Measurements from ENCODE around the gene GALNT11. TPM values are rescaled to one million over a fixed set of nuclear protein-coding genes. Genes with fewer than 3 reads are reported as not detected.

Gene GALNT11
- total RNA-seq, 1 donor from 2014 or later, result 23.0 TPM

DNA sequence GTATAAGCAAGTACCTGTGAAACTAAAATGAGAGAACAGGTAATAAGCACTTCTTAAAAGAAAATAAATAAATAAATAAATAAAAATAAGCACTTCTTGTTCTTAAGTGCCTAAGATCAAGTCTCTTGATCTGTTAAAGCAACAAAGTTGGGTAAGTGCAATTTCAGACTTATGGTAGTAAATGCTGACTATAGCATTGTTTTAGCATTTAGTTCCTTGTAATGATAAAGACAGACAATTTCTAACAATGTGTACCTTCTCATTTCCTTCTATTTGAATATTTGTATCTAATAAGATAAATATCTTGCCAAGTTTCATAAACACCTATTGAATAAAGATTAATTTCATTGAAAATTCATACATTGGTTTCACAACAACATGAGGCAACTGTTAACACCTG, 87.4 kb downstream of the GALNT11 start:
- Histone ChIP-seq H3K4me2 (ENCODE audit: low read length) (no peak overlapping the region), H4K20me1 (ENCODE audit: insufficient read depth, low read length) (no peaks in the 10 kb centered on the region), H3K4me3 (ENCODE audit: insufficient read depth, low read depth, low read length) (no peak overlapping the region), H3K79me2 (ENCODE audit: insufficient read depth, low read length) (no peaks in the 10 kb centered on the region), H3K27ac (ENCODE audit: low read depth, low read length) (no peak overlapping the region), H3K27me3 (ENCODE audit: insufficient read depth, low read length) (no peaks in the 10 kb centered on the region), H3K9ac (ENCODE audit: low read length) (no peak overlapping the region), H3K9me3 (ENCODE audit: insufficient read depth, low read depth, low read length) (no peaks in the 10 kb centered on the region), H3K4me1 (ENCODE audit: insufficient read depth, low read length) (no peaks in the 10 kb centered on the region), H2AFZ (ENCODE audit: low read depth, low read length) (no peak overlapping the region), H3K36me3 (ENCODE audit: insufficient read depth, low read length) (peaks cover 19% of the 10 kb centered on the region)
- Mint-ChIP-seq H3K27ac (ENCODE audit: unreplicated experiment) (no peak overlapping the region), H3K36me3 (ENCODE audit: low read depth, unreplicated experiment) (peaks cover 9% of the 10 kb centered on the region), H3K9me3 (ENCODE audit: unreplicated experiment) (no peaks in the 10 kb centered on the region), H3K27me3 (ENCODE audit: low read depth, unreplicated experiment) (no peaks in the 10 kb centered on the region), H3K4me1 (ENCODE audit: low read depth, unreplicated experiment) (no peaks in the 10 kb centered on the region), H3K4me3 (ENCODE audit: unreplicated experiment) (no peak overlapping the region)
- no peak for FAIRE-seq
- no peak for DNase-seq (ENCODE audit: low read depth)
- no peak for TF ChIP-seq EZH2 (IDR thresholded peaks at IDR 0.05; ENCODE audit: insufficient read depth, low read length)
- TF ChIP-seq, protein P1, sequence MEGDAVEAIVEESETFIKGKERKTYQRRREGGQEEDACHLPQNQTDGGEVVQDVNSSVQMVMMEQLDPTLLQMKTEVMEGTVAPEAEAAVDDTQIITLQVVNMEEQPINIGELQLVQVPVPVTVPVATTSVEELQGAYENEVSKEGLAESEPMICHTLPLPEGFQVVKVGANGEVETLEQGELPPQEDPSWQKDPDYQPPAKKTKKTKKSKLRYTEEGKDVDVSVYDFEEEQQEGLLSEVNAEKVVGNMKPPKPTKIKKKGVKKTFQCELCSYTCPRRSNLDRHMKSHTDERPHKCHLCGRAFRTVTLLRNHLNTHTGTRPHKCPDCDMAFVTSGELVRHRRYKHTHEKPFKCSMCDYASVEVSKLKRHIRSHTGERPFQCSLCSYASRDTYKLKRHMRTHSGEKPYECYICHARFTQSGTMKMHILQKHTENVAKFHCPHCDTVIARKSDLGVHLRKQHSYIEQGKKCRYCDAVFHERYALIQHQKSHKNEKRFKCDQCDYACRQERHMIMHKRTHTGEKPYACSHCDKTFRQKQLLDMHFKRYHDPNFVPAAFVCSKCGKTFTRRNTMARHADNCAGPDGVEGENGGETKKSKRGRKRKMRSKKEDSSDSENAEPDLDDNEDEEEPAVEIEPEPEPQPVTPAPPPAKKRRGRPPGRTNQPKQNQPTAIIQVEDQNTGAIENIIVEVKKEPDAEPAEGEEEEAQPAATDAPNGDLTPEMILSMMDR (IDR thresholded peaks at IDR 0.05; ENCODE audit: insufficient read depth, low read depth, low read length), result no peak

DNA sequence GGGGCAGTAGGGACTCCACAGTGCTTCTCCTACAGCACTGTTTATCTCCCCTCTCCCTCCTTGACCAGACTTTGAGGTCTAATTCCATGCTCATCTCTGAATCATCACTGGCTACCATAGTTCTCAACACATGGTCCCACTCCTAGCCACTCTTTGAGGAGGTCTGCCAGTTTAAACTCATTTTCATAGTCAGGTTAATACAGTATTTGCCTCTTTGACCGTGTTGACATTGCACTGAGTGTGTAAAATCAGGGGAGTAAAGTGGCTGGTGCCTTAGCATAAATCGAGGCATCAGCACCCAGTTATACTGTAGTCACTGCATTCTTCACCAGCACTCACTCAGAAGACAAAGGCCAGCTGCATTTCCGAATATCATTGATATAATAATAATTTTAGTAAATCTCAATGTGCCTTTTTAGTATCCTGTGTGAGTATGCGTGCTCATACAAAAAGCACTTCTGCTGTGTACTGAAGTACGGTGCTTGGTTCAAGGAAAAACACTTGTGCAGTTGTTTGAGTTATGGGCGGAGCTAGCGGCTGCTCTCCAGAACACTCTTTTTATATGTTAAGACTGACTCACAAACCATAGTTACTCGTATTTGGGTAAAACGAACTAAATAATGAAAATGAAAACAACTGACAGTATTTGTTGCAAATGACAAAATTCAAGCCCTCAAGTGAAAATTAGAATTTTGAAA, 89.7 kb downstream of the GALNT11 start:
- peaks cover 34% of the 10 kb centered on the region for H3K36me3 ChIP-seq (ENCODE audit: insufficient read depth, low read length)
- TF ChIP-seq EZH2 (IDR thresholded peaks at IDR 0.05; ENCODE audit: insufficient read depth, low read length), result no peak
- TF ChIP-seq, protein P1 (IDR thresholded peaks at IDR 0.05; ENCODE audit: insufficient read depth, low read depth, low read length), result no peak
- no peaks in the 10 kb centered on the region for H3K4me1 Mint-ChIP-seq (ENCODE audit: low read depth, unreplicated experiment)
- H3K27ac ChIP-seq (ENCODE audit: low read depth, low read length), result no peak overlapping the region
- H3K36me3 Mint-ChIP-seq (ENCODE audit: low read depth, unreplicated experiment), result peaks cover 16% of the 10 kb centered on the region
- no peak for DNase-seq (ENCODE audit: low read depth)
- no peak overlapping the region for H3K9ac ChIP-seq (ENCODE audit: low read length)
- no peaks in the 10 kb centered on the region for H3K27me3 ChIP-seq (ENCODE audit: insufficient read depth, low read length)
- no peak overlapping the region for H3K4me3 ChIP-seq (ENCODE audit: insufficient read depth, low read depth, low read length)
- no peak overlapping the region for H2AFZ ChIP-seq (ENCODE audit: low read depth, low read length)
- H3K4me3 Mint-ChIP-seq (ENCODE audit: unreplicated experiment), result no peak overlapping the region
- no peak overlapping the region for H3K4me2 ChIP-seq (ENCODE audit: low read length)
- H3K9me3 ChIP-seq (ENCODE audit: insufficient read depth, low read depth, low read length), result no peaks in the 10 kb centered on the region
- no peaks in the 10 kb centered on the region for H3K4me1 ChIP-seq (ENCODE audit: insufficient read depth, low read length)
- H3K79me2 ChIP-seq (ENCODE audit: insufficient read depth, low read length), result no peaks in the 10 kb centered on the region
- no peaks in the 10 kb centered on the region for H4K20me1 ChIP-seq (ENCODE audit: insufficient read depth, low read length)
- no peaks in the 10 kb centered on the region for H3K27me3 Mint-ChIP-seq (ENCODE audit: low read depth, unreplicated experiment)
- H3K27ac Mint-ChIP-seq (ENCODE audit: unreplicated experiment), result no peak overlapping the region
- FAIRE-seq, result no peak
- H3K9me3 Mint-ChIP-seq (ENCODE audit: unreplicated experiment), result no peaks in the 10 kb centered on the region

DNA sequence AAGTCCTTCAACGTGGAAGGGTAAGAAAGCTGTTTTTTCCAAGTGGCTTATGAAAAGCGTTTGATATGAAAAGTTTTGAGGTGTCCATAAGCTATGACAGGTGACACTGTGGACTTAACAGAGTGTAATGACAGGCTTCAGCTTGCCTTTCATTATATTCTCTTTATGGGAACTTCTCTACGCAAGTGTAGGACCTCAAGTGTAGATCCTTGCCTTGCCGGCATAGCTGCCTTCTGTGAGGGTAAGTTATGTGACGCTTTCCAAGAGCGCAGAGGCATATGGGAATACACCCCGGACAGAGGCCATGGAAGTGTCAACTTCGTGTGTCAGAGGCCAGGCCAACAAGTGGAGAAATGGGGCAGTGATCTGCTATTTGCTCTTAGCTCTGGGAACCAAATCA, 91.9 kb downstream of the GALNT11 start:
- H3K27ac ChIP-seq (ENCODE audit: low read depth, low read length), result no peak overlapping the region
- no peak overlapping the region for H3K4me2 ChIP-seq (ENCODE audit: low read length)
- Mint-ChIP-seq H3K36me3 (ENCODE audit: low read depth, unreplicated experiment) (peaks cover 29% of the 10 kb centered on the region), H3K27me3 (ENCODE audit: low read depth, unreplicated experiment) (no peaks in the 10 kb centered on the region), H3K9me3 (ENCODE audit: unreplicated experiment) (no peaks in the 10 kb centered on the region), H3K4me3 (ENCODE audit: unreplicated experiment) (no peak overlapping the region), H3K4me1 (ENCODE audit: low read depth, unreplicated experiment) (no peaks in the 10 kb centered on the region), H3K27ac (ENCODE audit: unreplicated experiment) (no peak overlapping the region)
- H3K79me2 ChIP-seq (ENCODE audit: insufficient read depth, low read length), result no peaks in the 10 kb centered on the region
- peaks cover 48% of the 10 kb centered on the region for H3K36me3 ChIP-seq (ENCODE audit: insufficient read depth, low read length)
- no peaks in the 10 kb centered on the region for H4K20me1 ChIP-seq (ENCODE audit: insufficient read depth, low read length)
- DNase-seq (ENCODE audit: low read depth) (no peak), FAIRE-seq (no peak)
- TF ChIP-seq EZH2 (IDR thresholded peaks at IDR 0.05; ENCODE audit: insufficient read depth, low read length), result no peak
- TF ChIP-seq, protein P1 (IDR thresholded peaks at IDR 0.05; ENCODE audit: insufficient read depth, low read depth, low read length), result no peak
- H3K9ac ChIP-seq (ENCODE audit: low read length), result no peak overlapping the region
- no peaks in the 10 kb centered on the region for H3K4me1 ChIP-seq (ENCODE audit: insufficient read depth, low read length)
- H3K27me3 ChIP-seq (ENCODE audit: insufficient read depth, low read length), result no peaks in the 10 kb centered on the region
- H3K9me3 ChIP-seq (ENCODE audit: insufficient read depth, low read depth, low read length), result no peaks in the 10 kb centered on the region
- H3K4me3 ChIP-seq (ENCODE audit: insufficient read depth, low read depth, low read length), result no peak overlapping the region
- no peak overlapping the region for H2AFZ ChIP-seq (ENCODE audit: low read depth, low read length)

Measured in astrocyte (in vitro differentiated cells and primary cell).